T follicular helper cell (primary cell): ENCODE results near the gene RXRB.

Experiments used
- DNase-seq: peaks from one replicate; pipeline ENCODE4 v3.0.0-alpha.2; 2020; ENCODE audit warnings: low read depth

RXRB gene

DNA sequence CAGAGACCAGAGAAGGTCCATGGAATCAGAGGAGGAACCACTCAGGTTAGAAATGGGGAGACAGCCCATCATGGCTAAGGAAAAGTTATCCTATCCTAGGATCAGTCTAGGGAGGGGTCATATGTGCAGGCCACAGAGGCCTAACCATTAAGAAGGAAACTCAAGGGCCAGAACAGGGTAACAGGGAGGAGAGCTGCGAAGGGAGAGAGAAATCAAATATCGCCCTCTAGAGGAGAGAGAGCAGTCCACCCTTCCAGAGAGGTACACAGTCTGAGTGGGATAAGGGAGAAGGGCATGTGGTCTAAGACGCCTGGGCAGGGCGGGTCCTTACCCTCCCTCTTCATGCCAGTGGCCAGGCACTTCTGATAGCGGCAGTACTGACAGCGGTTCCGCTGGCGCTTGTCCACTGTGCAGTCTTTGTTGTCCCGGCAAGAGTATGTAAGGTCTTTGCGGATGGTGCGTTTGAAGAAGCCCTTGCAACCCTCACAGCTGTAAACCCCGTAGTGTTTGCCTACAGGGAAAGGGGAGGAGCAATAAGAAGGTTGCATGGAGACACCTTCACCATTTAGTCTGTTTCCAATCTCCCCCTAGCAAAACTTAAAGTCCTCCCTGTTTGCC lies 2.9 kb downstream of the RXRB start:
- no peak for DNase-seq

DNA sequence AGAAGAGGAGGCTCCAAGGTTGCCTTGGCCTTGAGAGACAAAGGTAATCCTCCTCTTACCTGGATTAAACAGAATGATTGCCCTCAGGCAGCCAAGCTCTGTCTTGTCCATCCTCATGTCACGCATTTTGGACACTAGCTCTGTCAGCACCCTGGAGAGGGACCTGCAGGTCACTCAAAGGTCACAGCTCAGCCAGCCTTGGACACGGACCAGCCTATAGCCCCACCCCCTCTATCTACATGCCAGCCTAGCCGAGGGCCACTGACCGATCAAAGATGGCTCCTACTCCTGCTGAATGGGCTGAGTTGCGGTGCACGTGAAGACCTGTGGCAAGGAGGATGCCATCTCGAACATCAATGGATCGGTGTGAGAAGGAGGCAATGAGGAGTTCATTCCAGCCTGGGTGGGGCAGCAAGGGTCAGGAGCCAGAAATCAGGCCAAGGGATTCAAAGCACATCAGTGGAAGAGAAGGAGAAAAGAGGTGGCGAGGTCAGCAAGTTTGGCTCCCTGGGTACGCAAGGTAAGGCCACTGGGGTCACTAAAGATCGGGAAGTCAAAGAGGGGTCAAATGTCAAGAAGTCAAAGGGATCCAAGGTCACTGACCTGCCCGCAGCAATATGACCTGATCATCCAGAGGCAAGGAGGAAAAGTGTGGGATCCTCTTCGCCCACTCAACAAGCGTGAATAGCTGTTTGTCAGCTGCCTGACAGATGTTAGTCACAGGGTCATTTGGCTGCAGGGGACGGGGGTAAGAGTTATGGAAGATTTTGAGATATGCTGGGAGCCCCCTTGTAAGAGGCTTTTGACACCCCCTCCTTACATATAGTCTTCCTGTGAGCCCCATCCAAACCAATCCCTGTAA lies 4.9 kb downstream of the RXRB start:
- DNase-seq, result no peak

- DNase-seq, result no peak
Measured at GRCh38 chr6:33194431-33194979, 6.0 kb downstream of the RXRB start.

DNA sequence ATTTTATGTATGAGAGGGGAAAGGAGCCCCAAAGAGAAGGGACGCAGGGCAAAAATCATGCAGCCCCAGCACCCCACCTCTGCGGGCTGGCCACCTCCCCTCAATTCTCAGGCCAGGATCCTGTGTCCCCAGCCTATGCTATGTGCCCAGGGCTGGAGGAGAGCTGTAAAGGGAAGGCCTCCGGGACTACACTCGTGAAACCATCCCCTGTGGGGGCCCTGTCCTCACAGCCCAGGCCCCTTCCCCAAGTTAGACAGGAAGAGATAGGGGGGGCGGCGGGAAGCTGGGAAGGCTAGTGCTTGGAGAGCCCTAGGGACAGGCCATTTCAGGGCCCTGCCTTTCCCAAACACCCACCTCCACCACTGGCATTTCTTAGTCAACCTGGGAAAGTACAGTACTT lies 6.8 kb downstream of the RXRB start:
- DNase-seq, result no peak

GRCh38 chr6:33192671-33193602 lies 7.5 kb downstream of the RXRB start:
- DNase-seq, result no peak

DNA sequence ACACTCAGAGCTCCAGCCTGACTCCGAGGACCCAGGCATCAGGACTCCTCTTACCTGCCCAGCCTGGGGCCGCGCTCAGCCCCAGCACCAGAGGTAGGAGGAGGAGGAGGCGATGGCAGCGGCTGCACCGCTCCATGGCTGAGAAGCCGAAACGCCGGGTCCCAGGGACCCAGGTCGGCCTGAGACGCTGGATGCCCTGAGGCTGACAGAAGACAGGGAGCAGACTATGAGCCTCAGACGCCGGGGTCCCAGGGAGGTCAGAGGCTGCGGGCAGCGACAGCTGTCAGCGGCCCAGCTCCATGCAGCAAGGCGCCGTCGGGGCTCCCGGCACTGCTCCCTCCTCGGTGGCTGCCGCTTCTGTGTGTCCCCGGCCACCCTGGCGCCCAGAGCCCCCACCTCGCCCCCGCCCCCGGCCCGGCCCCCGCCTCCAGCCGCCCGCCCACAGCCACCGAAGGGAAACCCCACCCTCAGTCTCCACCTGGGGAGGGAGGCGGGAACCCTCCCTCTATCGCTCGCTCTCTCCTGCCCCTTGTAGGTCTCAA lies 8.3 kb downstream of the RXRB start, which contains the start of gene COL11A2:
Gene COL11A2 (minus strand): TSS at position 363 of the 542 bp plus-strand sequence. CDS start 227 bp downstream, at position 136.
- DNase-seq, result no peak

DNA sequence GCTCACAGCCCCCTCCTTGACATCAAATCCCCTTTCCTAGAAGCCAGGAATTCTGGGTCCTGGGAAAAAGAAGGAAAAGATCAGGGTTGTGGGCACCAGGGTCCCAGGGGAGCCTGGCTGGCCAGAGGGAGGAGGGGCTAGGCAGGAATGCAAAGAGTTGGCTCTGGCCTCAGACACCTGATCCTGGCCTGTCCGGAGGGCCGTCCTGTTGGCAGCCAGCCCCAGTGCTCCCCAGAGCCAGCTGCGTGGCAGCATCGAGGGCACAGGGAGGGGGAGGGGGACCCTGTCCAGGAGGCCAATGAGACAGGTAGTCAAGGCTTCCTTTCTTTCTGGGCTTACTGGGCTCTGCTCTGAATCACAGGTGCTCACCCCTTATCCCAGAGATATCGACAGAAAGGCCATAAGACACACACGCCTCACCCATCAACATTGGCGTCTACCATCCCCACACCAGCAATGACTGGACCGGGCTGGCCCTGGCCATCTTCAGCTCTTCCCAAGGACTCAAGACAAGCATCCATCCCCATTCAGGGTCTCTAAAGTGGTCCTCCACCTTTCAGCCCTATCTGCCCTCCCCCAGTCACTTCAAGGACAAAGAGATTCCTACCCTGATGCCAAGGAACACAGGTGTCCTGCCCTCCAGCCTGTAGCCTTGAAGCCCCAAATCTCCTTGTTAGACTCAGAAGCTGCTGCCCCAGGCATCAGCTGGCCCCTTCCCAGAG lies 8.9 kb downstream of the RXRB start:
- no peak for DNase-seq

DNA sequence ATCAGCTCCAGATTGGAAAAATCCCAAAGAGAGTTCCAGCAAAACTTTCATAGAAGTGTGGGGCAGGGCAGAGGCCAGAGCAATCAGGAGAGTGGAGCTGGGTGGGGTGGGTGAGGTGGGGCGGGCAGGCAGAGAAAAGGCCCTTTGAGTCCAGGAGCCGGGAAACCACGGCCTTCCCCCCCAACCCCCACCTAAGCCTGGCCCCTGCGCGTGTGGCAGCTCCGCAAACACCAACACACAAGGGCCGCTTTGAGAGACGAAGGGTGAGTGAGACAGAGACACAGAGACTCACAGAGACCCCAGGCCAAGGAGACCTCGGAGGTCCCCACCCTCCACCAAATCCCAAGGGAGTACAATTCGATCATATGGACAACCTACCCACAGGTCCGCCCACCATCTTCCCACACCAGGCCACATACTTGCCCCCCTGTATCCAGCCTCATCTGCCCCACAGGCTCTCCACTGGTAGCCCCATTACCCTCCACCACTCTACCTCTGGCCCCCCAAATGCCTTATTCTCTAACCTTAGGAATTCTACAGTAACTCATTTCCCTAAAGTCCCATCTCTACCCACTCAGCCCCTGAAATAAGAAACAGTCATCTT lies 9.9 kb downstream of the RXRB start:
- no peak for DNase-seq

DNA sequence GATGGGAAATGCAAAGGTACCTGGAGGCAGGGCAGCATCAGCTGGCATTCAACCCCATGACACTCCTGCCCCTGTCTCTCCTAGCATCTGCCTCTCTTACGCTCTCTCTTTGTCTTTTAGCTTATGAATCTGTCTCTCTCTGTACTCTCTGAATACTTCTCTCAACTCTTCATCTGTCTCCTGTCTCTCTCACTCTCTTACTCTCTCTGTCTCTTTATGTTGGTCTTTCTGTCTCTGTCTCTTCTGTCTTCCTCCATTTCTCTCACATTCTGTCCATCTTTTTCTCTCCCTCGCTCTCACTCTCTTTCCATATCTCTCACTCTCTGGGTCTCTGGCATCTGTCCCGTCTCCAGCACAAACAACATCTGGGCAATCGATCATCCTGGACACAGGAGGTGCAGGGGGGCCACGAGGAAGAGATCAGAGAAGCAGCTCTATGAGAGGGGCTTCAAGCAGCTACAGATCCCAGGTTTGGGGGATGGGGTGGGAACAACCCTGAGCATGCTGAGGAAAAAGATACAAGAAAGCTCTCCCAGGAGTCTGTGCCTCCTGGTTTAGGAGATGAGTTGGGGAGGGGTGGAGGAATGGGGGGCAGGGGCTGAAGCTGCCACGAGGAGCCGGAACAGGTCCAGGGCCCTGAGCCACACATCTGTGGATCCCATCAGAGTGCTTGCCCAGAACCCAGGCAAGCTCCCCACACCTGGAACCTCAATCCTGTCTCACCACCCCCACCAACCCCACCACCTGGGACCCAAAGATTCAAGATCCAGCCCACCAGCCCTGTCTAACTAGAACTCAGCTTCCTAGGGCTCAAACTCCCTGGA lies 10.6 kb downstream of the RXRB start:
- no peak for DNase-seq

GRCh38 chr6:33189164-33189563 lies 11.3 kb downstream of the RXRB start:
- DNase-seq, result no peak

DNA sequence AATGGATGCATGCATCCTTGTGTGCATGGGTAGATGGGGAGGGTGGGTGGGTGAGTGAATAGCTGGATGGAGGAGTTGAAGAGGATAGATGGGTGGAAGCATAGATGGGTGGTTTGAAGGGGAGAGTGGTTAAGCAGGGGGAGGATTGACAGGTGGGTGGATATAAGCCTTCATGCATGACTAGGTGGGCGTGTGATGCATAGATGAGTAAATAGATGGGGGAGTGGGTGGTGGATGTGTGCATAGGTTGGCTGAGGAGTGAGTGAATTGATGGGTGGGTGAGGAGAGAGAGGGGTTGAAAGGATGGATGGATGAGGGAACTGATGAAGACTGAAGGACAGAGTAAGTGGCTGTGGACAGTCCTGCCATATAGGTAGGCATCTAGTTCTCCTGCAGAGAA lies 12.7 kb downstream of the RXRB start:
- no peak for DNase-seq

DNA sequence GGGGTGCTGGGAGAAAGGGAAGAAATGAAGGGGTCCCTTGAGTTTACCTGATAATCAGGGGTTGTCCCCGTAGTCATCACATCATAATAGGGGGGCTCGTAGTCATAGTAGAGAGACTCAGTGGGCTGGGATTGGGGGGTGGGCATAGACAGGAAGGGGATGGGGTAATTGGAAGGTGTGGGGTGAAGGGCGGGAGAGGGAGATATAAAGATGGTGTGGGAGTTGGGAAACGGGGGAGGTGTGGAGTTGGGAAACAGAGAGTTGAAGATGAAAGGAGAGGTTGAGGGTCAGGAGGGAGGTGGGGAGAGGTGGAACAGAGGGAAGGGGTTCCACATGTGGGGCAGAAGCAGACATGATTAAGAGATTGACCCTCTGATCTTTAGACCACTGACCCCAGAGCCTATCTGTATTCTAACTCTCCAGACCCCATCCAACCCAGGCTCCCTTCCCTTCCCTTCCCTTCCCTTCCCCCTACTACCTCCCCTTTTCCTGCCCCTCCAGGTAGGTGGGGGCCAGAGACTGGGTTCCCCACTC lies 14.7 kb downstream of the RXRB start:
- DNase-seq, result no peak

DNA sequence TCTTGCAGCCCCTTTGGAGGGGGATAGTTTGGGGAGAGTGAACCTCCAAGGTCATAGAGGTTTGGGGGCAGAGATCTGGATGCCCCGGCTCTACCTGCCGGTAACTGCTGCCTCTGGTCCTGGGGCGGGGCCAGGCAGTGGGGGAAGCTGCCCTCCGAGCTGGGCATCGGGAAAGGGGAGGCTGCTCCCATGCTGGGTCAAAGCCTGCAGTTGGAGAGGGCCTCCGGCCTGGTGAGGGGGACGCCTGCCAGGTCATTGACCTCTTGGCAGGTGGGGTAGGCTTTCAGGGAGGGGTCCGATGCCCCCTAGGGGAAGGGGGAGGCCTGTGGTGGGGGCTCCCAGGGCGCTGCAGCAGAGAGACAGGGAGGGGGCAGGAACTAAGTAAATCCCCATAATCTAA lies 15.3 kb downstream of the RXRB start:
- DNase-seq, result no peak

DNA sequence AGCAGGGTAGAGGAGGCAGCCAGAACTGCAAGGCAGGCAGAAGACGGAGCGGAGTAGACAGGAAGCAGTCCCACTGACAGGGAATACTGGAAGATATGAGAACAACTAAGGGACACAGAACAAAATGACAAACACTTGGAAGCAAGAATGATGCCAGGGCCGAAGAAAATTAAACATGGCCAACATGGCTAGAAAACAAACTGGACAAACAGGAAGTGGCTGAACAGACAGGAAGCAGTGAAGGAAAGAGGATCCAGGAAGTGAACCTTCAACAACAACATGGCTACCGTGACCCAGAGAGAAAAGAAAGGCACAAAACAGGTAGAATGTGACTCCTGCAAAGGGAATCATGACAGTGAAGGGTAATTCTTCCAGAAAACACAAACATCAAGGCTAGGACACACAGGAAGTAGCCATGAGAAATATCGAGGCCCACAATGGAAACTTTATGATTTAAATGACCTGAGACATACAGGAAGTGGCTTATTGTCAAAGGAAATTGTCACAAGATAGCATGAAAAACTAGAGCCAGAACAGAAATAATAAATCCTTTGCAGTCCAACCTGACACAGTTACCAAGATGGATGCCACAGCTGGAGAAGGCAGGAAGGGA lies 17.3 kb downstream of the RXRB start:
- no peak for DNase-seq

DNA sequence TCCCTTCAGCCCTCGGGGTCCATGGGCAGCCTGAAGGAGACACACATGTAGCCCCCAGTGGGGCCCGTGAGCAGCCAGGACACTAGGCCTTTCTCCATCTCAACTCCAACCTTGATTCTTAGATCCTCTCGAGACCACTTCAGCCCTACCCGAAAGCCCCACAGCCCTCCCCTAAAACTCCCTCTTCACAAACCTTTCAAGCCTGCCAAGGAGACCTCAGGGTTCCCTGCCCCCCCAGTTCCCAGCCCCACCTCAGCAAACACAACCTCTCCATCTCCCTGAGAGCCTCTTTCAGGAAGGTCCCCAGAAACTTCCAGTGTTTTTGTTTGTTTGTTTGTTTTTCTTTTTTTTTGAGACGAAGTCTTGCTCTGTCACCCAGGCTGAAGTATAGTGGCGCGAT lies 19.3 kb downstream of the RXRB start:
- DNase-seq, result no peak

DNA sequence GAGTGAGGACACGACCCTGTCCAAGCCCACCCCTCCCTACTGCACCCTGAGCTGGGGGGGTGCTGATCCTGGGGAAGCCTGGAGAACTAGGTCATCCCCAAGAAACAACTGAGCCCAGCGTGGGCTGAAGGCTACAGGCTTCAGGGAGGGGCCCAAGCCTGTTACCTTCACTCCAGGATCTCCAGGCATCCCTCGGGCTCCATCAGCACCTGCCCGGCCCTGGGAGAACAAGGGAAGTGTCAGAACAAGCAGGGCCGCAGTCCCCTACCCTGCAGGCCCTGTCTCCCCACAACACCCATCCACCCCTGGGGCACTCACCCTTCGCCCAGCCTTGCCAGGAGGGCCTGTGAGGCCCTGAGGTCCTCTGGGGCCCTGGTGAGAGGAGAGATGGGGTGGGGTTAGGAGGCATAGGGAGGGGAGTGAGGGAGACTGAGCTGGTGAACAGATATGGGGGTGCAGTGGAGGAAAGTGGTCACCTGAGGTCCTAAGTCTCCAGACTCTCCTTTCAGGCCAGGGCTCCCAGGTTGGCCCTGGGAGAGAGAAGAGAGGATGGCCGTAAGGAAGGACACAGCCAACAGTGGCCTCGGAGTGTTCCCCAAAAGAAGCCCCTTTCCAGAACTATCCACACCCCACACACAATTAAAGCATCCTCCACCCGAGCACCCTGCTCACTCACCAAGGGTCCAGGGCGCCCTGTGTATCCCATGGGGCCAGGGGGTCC lies 21.6 kb downstream of the RXRB start:
- no peak for DNase-seq

GRCh38 chr6:33177552-33178446 lies 22.7 kb downstream of the RXRB start:
- no peak for DNase-seq
